Measurements from ENCODE around the gene OCA2.

GRCh38 chr15:27878841-27879240 is 220.3 kb downstream of the OCA2 start:
- TF ChIP-seq CTCF (IDR thresholded peaks at IDR 0.05; ENCODE audit: insufficient read depth, low read length): no peak
- TF ChIP-seq POLR2AphosphoS5 (IDR thresholded peaks at IDR 0.05; ENCODE audit: low read depth): no peak
- TF ChIP-seq REST (IDR thresholded peaks at IDR 0.05; ENCODE audit: insufficient replicate concordance, low read depth): no peak

Data from HL-60 (cell line).